OCI-LY7 (cell line): Measurements from ENCODE around the gene CTPS2.

ENCODE experiments used
- CTCF ChIP-seq: fragments of 200-600 bp; sonication (generic); conservative IDR thresholded peaks from 2 replicates; pipeline ENCODE4 v1.5.1; 2014; ENCODE audit warnings: mild to moderate bottlenecking, antibody characterized with exemption, low read length, moderate library complexity, mixed read lengths
- EZH2phosphoT487 ChIP-seq: fragments of 200-600 bp; sonication (generic); IDR thresholded peaks from 2 replicates; pipeline ENCODE4 v1.6.1; 2018; ENCODE audit warnings: low read depth, borderline replicate concordance, mild to moderate bottlenecking, mixed run types, antibody characterized with exemption, low read length, moderate library complexity, mixed read lengths

GRCh38 chrX:16544969-16545368, 167.5 kb downstream of the CTPS2 start:
- TF ChIP-seq CTCF (no peak), EZH2phosphoT487 (no peak)
